Central memory CD8-positive, alpha-beta T cell (primary cell): ENCODE measurements around the gene CPZ.

Experiments used
- ATAC-seq: fragments of 150-1000 bp; cut with Tn5 transposase; replicated peaks from 2 replicates; pipeline ENCODE4 v1.10.0; 2022; ENCODE audit warnings: mild to moderate bottlenecking, moderate FRiP score, moderate number of reproducible peaks; ENCODE audit not compliant: poor library complexity, severe bottlenecking; ENCODE audit errors: extremely low read depth
- DNase-seq, 2 donors: peaks; one replicate each; pipeline ENCODE4 v3.0.0; 2021; ENCODE audit warnings: low spot score in 2 of 2
- H3K27ac Mint-ChIP-seq: one replicate; pipeline ENCODE4 v1.8.0; 2022; ENCODE audit warnings: low read depth, mild to moderate bottlenecking, moderate library complexity, mixed read lengths
- H3K27me3 Mint-ChIP-seq: one replicate; pipeline ENCODE4 v1.8.0; 2022; ENCODE audit warnings: mixed read lengths
- H3K36me3 Mint-ChIP-seq: one replicate; pipeline ENCODE4 v1.8.0; 2022; ENCODE audit warnings: mild to moderate bottlenecking, moderate library complexity, mixed read lengths; ENCODE audit not compliant: insufficient read depth
- H3K4me1 Mint-ChIP-seq: one replicate; pipeline ENCODE4 v1.8.0; 2022; ENCODE audit warnings: mixed read lengths
- H3K4me3 Mint-ChIP-seq: one replicate; pipeline ENCODE4 v1.8.0; 2022; ENCODE audit warnings: mild to moderate bottlenecking, moderate library complexity, mixed read lengths
- H3K9me3 Mint-ChIP-seq: one replicate; pipeline ENCODE4 v1.8.0; 2022; ENCODE audit warnings: mixed read lengths

Gene CPZ

GRCh38 chr4:8550691-8551090 is 41.9 kb upstream of the CPZ start:
- ATAC-seq (no peak), DNase-seq (no peak)
- Mint-ChIP-seq H3K4me1 (no peaks in the 10 kb centered on the region), H3K4me3 (no peak overlapping the region), H3K9me3 (no peaks in the 10 kb centered on the region), H3K36me3 (no peaks in the 10 kb centered on the region), H3K27me3 (peaks cover 18% of the 10 kb centered on the region), H3K27ac (no peak overlapping the region)

GRCh38 chr4:8552024-8552423 is 40.5 kb upstream of the CPZ start:
- no peak for ATAC-seq
- DNase-seq: no peak
- no peaks in the 10 kb centered on the region for H3K36me3 Mint-ChIP-seq
- peaks cover 12% of the 10 kb centered on the region for H3K27me3 Mint-ChIP-seq
- no peaks in the 10 kb centered on the region for H3K4me1 Mint-ChIP-seq
- H3K4me3 Mint-ChIP-seq: no peak overlapping the region
- H3K9me3 Mint-ChIP-seq: no peaks in the 10 kb centered on the region
- H3K27ac Mint-ChIP-seq: no peak overlapping the region

GRCh38 chr4:8552581-8553205 is 39.9 kb upstream of the CPZ start:
- H3K4me1 Mint-ChIP-seq: no peaks in the 10 kb centered on the region
- no peak overlapping the region for H3K27ac Mint-ChIP-seq
- DNase-seq: no peak
- H3K9me3 Mint-ChIP-seq: no peaks in the 10 kb centered on the region
- peaks cover 11% of the 10 kb centered on the region for H3K27me3 Mint-ChIP-seq
- no peaks in the 10 kb centered on the region for H3K36me3 Mint-ChIP-seq
- no peak for ATAC-seq
- H3K4me3 Mint-ChIP-seq: no peak overlapping the region

GRCh38 chr4:8553216-8553615 is 39.3 kb upstream of the CPZ start:
- Mint-ChIP-seq H3K4me3 (no peak overlapping the region), H3K9me3 (no peaks in the 10 kb centered on the region), H3K27me3 (peaks cover 9% of the 10 kb centered on the region), H3K36me3 (no peaks in the 10 kb centered on the region), H3K27ac (no peak overlapping the region), H3K4me1 (no peaks in the 10 kb centered on the region)
- DNase-seq (no peak), ATAC-seq (no peak)

GRCh38 chr4:8553991-8554405 is 38.6 kb upstream of the CPZ start:
- no peak for ATAC-seq
- no peak overlapping the region for H3K27ac Mint-ChIP-seq
- no peaks in the 10 kb centered on the region for H3K36me3 Mint-ChIP-seq
- H3K4me3 Mint-ChIP-seq: no peak overlapping the region
- peaks cover 9% of the 10 kb centered on the region for H3K27me3 Mint-ChIP-seq
- H3K9me3 Mint-ChIP-seq: no peaks in the 10 kb centered on the region
- no peaks in the 10 kb centered on the region for H3K4me1 Mint-ChIP-seq
- DNase-seq: no peak

- DNase-seq: no peak
- H3K9me3 Mint-ChIP-seq: no peaks in the 10 kb centered on the region
- no peaks in the 10 kb centered on the region for H3K4me1 Mint-ChIP-seq
- H3K27me3 Mint-ChIP-seq: peaks cover 9% of the 10 kb centered on the region
- no peaks in the 10 kb centered on the region for H3K36me3 Mint-ChIP-seq
- ATAC-seq: no peak
- no peak overlapping the region for H3K4me3 Mint-ChIP-seq
- no peak overlapping the region for H3K27ac Mint-ChIP-seq
These were observed 37.9 kb upstream of the CPZ start for GRCh38 chr4:8554555-8555100.

- Mint-ChIP-seq H3K4me3 (no peak overlapping the region), H3K27me3 (peaks cover 9% of the 10 kb centered on the region), H3K9me3 (no peaks in the 10 kb centered on the region), H3K27ac (no peak overlapping the region), H3K36me3 (no peaks in the 10 kb centered on the region), H3K4me1 (no peaks in the 10 kb centered on the region)
- DNase-seq (no peak), ATAC-seq (no peak)
These were observed 36.8 kb upstream of the CPZ start for GRCh38 chr4:8555716-8556115.

GRCh38 chr4:8556341-8557150 is 36.0 kb upstream of the CPZ start:
- ATAC-seq: no peak
- Mint-ChIP-seq H3K36me3 (no peaks in the 10 kb centered on the region), H3K9me3 (no peaks in the 10 kb centered on the region), H3K27ac (no peak overlapping the region), H3K4me3 (no peak overlapping the region), H3K27me3 (peaks cover 9% of the 10 kb centered on the region), H3K4me1 (no peaks in the 10 kb centered on the region)
- no peak for DNase-seq

- ATAC-seq (no peak), DNase-seq (no peak)
- Mint-ChIP-seq H3K27me3 (peaks cover 9% of the 10 kb centered on the region), H3K9me3 (no peaks in the 10 kb centered on the region), H3K36me3 (no peaks in the 10 kb centered on the region), H3K4me3 (no peak overlapping the region), H3K27ac (no peak overlapping the region), H3K4me1 (no peaks in the 10 kb centered on the region)
These were observed 35.2 kb upstream of the CPZ start for GRCh38 chr4:8557151-8558076.

- Mint-ChIP-seq H3K4me3 (no peak overlapping the region), H3K4me1 (no peaks in the 10 kb centered on the region), H3K27me3 (peaks cover 9% of the 10 kb centered on the region), H3K36me3 (no peaks in the 10 kb centered on the region), H3K27ac (no peak overlapping the region), H3K9me3 (no peaks in the 10 kb centered on the region)
- DNase-seq (no peak), ATAC-seq (no peak)
These were observed 34.2 kb upstream of the CPZ start for GRCh38 chr4:8558080-8558960.

- Mint-ChIP-seq H3K27me3 (peaks cover 9% of the 10 kb centered on the region), H3K9me3 (no peaks in the 10 kb centered on the region), H3K4me1 (no peaks in the 10 kb centered on the region), H3K27ac (no peak overlapping the region), H3K4me3 (no peak overlapping the region), H3K36me3 (no peaks in the 10 kb centered on the region)
- ATAC-seq: no peak
- no peak for DNase-seq
These were observed 33.6 kb upstream of the CPZ start for GRCh38 chr4:8559011-8559410.
